GM06990 (cell line): ENCODE results near the gene ATAD2B.

ENCODE experiments used
- DNase-seq: peaks from one replicate; pipeline ENCODE4 v3.0.0-alpha.2; 2011; ENCODE audit not compliant: insufficient read length; ENCODE audit errors: extremely low read depth
- H3K27me3 ChIP-seq: replicated peaks from 2 replicates; pipeline ENCODE4 v1.6.0; 2011; ENCODE audit warnings: low read length; ENCODE audit not compliant: control insufficient read depth, insufficient read depth
- H3K36me3 ChIP-seq: 2 replicates; pipeline ENCODE4 v1.5.1; 2011; ENCODE audit warnings: low read length; ENCODE audit not compliant: control insufficient read depth, insufficient read depth
- H3K4me3 ChIP-seq: replicated peaks from 2 replicates; pipeline ENCODE4 v1.5.1; 2011; ENCODE audit warnings: low read depth, mild to moderate bottlenecking, control low read depth, low read length
- TF ChIP-seq, protein P1 (sequence below): IDR thresholded peaks from 2 replicates; pipeline ENCODE4 v1.5.1; 2011; ENCODE audit warnings: low read length, control low read depth, mild to moderate bottlenecking, inconsistent platforms; ENCODE audit not compliant: insufficient read depth, poor library complexity, severe bottlenecking

ATAD2B gene

DNA sequence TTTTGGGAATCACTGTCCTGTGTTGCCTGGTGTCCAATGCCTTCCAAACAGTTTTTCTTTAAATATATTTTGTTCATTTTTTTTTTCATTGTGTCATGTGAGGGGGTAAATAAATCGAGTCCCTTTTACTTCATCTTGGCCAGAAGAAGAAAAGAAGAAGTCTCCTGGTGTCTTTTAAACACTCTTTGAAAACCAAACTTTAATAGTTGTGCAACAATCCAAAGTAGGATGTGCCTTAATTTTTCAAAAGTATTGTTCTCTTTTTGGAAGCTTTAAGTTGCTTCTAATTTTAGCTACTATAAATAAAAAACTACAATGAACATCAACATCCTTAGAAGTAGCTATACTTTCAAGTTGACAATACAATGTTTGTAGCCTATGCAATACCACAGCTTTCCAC is 154.9 kb downstream of the ATAD2B start:
- peak; percentile 5 for DNase-seq
- no peaks in the 10 kb centered on the region for H3K27me3 ChIP-seq
- no peak overlapping the region for H3K4me3 ChIP-seq
- TF ChIP-seq, protein P1, sequence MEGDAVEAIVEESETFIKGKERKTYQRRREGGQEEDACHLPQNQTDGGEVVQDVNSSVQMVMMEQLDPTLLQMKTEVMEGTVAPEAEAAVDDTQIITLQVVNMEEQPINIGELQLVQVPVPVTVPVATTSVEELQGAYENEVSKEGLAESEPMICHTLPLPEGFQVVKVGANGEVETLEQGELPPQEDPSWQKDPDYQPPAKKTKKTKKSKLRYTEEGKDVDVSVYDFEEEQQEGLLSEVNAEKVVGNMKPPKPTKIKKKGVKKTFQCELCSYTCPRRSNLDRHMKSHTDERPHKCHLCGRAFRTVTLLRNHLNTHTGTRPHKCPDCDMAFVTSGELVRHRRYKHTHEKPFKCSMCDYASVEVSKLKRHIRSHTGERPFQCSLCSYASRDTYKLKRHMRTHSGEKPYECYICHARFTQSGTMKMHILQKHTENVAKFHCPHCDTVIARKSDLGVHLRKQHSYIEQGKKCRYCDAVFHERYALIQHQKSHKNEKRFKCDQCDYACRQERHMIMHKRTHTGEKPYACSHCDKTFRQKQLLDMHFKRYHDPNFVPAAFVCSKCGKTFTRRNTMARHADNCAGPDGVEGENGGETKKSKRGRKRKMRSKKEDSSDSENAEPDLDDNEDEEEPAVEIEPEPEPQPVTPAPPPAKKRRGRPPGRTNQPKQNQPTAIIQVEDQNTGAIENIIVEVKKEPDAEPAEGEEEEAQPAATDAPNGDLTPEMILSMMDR: no peak
- H3K36me3 ChIP-seq: peaks cover 3% of the 10 kb centered on the region

DNA sequence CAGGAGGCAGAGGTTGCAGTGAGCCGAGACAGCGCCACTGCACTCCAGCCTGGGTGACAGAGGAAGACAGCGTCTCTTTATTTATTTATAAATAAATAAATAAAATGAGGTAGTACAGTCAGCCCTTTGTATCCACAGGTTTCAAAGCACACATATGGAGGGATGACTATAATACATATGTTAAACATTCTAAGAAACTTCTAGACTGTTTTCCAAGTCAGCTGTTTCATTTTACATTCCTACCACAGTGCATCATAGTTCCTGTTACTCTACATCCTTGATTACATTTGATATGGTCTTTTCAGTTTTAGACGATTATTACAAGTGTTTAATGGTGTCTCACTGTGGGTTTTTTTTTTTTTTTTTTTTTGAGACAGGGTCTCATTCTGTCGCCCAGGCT is 157.6 kb downstream of the ATAD2B start:
- Histone ChIP-seq H3K36me3 (peaks cover 3% of the 10 kb centered on the region), H3K4me3 (no peak overlapping the region), H3K27me3 (no peaks in the 10 kb centered on the region)
- TF ChIP-seq, protein P1: no peak
- DNase-seq: no peak

DNA sequence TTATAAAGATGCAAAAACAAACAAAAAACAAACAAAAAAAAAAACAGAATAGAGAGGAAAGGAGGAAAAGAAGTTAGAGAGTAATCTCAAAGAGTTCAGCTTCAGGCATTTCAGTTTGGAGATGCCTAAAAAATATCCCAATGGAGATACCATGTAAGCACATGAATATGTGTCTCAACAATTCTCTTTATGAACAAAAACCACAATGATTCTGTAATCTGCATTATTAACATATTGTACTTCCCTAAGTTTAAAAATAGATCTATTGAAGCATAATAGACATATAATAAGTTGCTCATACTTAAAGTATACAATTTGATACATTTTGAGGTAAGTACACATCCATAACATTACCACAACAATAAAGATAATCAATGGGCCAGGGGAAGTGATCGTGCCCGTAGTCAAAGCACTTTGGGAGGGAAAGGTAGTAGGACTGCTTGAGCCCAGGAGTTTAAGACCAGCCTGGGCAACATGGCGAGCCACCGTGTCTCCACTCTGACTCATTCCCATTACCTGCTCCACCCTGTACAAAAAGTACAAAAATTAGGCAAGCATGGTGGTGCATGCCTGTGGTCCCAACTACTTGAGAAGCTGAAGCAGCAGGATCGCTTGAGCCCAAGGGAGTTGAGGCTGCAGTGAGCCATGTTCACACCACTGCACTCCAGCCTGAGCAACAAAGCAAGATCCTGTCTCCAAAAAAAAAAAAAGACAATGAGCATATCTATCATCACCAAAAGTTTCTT is 158.9 kb downstream of the ATAD2B start:
- H3K36me3 ChIP-seq: peaks cover 3% of the 10 kb centered on the region
- DNase-seq: no peak
- TF ChIP-seq, protein P1: no peak
- no peaks in the 10 kb centered on the region for H3K27me3 ChIP-seq
- H3K4me3 ChIP-seq: no peak overlapping the region

DNA sequence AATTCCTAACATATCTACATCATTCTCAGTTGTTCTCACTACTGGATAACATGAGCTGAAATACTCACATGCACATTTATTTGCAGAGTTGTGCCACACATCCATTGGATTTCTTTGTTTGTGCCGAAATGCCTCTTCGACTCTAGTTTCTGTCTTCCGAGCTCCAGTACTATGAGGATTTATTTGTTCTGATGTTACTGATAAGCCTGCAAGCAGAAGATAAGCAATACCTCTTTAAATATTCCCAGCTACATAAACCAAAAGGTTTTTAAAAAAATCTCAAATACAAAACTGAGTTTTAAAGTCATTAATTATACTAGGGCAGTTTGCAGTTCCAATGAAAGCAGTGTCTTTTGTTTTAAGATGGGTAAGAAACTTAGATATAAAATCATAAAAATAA is 164.8 kb downstream of the ATAD2B start:
- peaks cover 2% of the 10 kb centered on the region; the same call in 1 of the 2 replicates for H3K36me3 ChIP-seq
- DNase-seq: no peak
- TF ChIP-seq, protein P1: no peak

DNA sequence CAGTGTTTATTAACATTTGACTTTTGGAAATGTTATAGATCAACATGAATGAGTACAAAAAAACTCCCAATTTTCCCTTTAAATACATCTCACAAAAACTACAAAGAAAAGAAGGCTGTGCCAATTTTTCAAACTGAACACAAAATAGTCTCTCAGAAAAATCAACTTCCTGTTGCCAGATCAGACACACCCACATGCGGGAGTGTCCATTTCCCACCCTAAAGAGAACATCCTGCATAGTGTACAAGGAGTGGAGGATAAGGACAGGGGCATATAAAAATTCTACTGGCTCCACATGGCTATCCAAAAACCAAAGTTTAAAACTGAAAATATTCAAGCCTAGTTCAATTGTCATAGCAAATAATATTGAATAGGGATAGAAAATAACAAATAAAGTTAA is 165.3 kb downstream of the ATAD2B start:
- Histone ChIP-seq H3K4me3 (no peak overlapping the region), H3K27me3 (no peaks in the 10 kb centered on the region), H3K36me3 (peaks cover 2% of the 10 kb centered on the region; the same call in 1 of the 2 replicates)
- DNase-seq: no peak
- TF ChIP-seq, protein P1: no peak

More for the DNA sequence above, 164.8 kb downstream of the ATAD2B start:
- no peak overlapping the region for H3K4me3 ChIP-seq
- H3K27me3 ChIP-seq: no peaks in the 10 kb centered on the region
